ENCODE data around the gene CAMK1D. TPM values are rescaled to one million over a fixed set of nuclear protein-coding genes. Genes with fewer than 3 reads are reported as not detected.

Gene CAMK1D
- total RNA-seq, 1 experiment from 2014 or later: 6.0 TPM

DNA sequence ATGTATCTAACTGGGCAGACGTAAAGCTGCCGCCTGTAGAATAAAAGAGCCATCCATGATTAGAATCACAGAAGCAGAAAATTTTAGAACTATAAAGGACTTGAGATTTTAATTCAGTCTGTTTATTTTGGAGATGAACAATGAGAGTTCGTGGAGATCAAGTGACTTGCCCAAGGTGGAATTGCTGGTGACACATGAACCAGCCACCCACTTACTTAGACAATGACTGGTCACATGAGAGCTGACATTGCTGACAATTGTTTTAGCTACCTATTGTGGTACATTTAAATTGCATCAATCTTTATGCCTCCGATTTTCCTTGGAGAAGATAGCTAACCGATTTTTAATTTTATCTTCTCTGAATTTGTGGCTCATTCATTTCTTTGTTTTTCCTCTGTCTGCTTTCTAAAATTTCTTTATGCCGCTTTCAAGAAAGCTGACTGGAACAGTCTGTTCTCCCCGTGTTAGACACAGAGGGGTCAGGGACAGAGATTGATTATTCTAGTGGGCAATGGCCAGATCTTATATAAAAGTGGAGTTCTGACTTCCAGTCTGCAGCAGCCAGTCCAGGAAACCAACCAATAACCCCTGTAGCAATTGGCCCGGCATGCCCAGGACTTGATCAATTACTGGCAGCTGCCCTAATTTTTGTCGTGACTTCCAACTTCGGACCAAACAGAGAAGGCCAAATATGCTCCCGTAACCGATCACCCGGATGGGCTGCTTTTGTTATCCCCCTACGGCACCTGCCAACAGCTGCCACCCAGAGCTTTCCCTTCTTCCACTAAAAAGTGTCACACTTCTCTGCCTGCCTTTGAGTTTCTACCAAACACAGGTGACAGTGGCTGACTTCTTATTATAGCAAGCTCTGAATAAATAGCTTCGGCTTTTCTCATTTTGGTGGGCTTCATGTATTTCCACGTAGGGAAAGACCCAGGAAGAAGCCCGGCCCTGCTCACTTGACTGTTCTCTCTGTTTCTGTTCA, 241.6 kb downstream of the CAMK1D start:
- BruUV-seq (replicated peaks): no TSS peak
- intact Hi-C loops (cut with micrococcal nuclease; ENCODE audit: unreplicated experiment): no loop called here
- no peak overlapping the region for H3K4me2 ChIP-seq
- no peak overlapping the region for H2AFZ ChIP-seq
- H3K9me3 ChIP-seq (ENCODE audit: insufficient read depth, low read depth): no peaks in the 10 kb centered on the region
- H3K9me2 ChIP-seq (ENCODE audit: insufficient read depth): no peaks in the 10 kb centered on the region
- H3K4me1 ChIP-seq (replicated peaks; ENCODE audit: insufficient read depth): peaks cover 17% of the 10 kb centered on the region
- no peaks in the 10 kb centered on the region for H3K36me3 ChIP-seq (ENCODE audit: low read depth)
- H3K27ac ChIP-seq: no peak overlapping the region
- no peak overlapping the region for H3K4me3 ChIP-seq
- ChIA-PET POLR2A (ENCODE audit: unreplicated experiment) (no interaction called here), CTCF (no interaction called here)
- H3K79me2 ChIP-seq (ENCODE audit: low read depth): no peaks in the 10 kb centered on the region
- no peak for DNase-seq
- H3K27me3 ChIP-seq (ENCODE audit: insufficient read depth, low read depth): no peaks in the 10 kb centered on the region
- TF ChIP-seq, protein P1, sequence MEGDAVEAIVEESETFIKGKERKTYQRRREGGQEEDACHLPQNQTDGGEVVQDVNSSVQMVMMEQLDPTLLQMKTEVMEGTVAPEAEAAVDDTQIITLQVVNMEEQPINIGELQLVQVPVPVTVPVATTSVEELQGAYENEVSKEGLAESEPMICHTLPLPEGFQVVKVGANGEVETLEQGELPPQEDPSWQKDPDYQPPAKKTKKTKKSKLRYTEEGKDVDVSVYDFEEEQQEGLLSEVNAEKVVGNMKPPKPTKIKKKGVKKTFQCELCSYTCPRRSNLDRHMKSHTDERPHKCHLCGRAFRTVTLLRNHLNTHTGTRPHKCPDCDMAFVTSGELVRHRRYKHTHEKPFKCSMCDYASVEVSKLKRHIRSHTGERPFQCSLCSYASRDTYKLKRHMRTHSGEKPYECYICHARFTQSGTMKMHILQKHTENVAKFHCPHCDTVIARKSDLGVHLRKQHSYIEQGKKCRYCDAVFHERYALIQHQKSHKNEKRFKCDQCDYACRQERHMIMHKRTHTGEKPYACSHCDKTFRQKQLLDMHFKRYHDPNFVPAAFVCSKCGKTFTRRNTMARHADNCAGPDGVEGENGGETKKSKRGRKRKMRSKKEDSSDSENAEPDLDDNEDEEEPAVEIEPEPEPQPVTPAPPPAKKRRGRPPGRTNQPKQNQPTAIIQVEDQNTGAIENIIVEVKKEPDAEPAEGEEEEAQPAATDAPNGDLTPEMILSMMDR (conservative IDR thresholded peaks at IDR 0.05): no peak
- no peak for TF ChIP-seq EZH2 (IDR thresholded peaks at IDR 0.05; ENCODE audit: low read depth)
- peaks cover 16% of the 10 kb centered on the region; the same call in 1 of the 2 replicates for H3F3A ChIP-seq (ENCODE audit: insufficient read depth, low read depth)
- no peaks in the 10 kb centered on the region for H4K20me1 ChIP-seq (ENCODE audit: insufficient read depth)

DNA sequence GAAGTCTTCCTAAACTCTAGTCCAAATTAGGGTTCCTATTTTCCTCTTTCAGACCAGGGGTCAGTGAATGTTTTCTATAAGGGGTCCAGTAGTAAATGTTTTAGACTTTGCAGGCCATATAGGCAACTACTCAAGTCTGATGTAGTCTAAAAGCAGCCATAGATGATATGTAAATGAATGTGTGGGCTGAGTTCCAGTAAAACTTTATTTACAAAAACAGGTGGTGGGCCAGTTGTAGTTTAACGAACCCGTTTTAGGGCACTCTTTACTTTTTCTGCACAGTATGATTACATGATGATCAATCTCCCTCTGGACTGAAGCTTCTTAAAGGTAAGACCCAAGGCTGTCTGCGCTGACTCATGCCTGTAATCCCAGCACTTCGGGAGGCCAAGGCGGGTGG, 243.6 kb downstream of the CAMK1D start:
- Histone ChIP-seq H3K9me2 (ENCODE audit: insufficient read depth) (no peaks in the 10 kb centered on the region), H2AFZ (no peak overlapping the region), H3K9me3 (ENCODE audit: insufficient read depth, low read depth) (no peaks in the 10 kb centered on the region), H3K4me1 (replicated peaks; ENCODE audit: insufficient read depth) (peaks cover 6% of the 10 kb centered on the region; the same call in 1 of the 2 replicates), H3K27ac (no peak overlapping the region), H3K36me3 (ENCODE audit: low read depth) (no peaks in the 10 kb centered on the region), H3K79me2 (ENCODE audit: low read depth) (no peaks in the 10 kb centered on the region), H3K4me3 (no peak overlapping the region), H3K27me3 (ENCODE audit: insufficient read depth, low read depth) (no peaks in the 10 kb centered on the region), H3K4me2 (0 out of 2 replicates have a peak overlapping the region, but pooled peaks have one; percentile 4), H4K20me1 (ENCODE audit: insufficient read depth) (no peaks in the 10 kb centered on the region), H3F3A (ENCODE audit: insufficient read depth, low read depth) (peaks cover 6% of the 10 kb centered on the region; the same call in 1 of the 2 replicates)
- TF ChIP-seq, protein P1 (conservative IDR thresholded peaks at IDR 0.05): no peak
- no peak for TF ChIP-seq EZH2 (IDR thresholded peaks at IDR 0.05; ENCODE audit: low read depth)
- no peak for DNase-seq
- BruUV-seq (replicated peaks): no TSS peak
- intact Hi-C loops (cut with micrococcal nuclease; ENCODE audit: unreplicated experiment): no loop called here
- ChIA-PET POLR2A (ENCODE audit: unreplicated experiment) (no interaction called here), CTCF (no interaction called here)

DNA sequence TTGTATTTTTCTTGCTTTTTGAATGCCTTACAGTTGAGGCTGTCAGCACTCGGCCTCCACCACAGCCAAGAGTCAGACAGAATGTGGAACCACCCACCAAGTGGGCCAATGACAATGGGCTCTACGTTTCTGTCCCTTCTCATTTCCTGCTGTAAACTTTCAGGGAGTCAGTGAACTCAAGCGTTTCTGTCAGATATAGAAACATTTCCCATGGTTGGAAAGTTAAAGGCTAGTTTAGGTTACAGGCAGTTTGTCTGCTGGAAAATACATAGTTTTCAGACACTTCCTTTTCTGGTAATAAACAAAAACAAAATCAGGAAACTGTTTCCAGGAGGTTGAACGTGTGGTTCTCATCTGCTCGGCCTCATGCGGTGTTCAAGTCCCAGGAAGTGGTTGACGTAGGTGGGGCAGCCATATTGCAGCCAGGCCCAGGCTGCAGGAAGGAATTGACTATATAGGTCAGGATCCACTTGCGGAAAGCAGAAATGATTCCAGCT, 245.1 kb downstream of the CAMK1D start:
- Histone ChIP-seq H4K20me1 (ENCODE audit: insufficient read depth) (no peaks in the 10 kb centered on the region), H3K27me3 (ENCODE audit: insufficient read depth, low read depth) (no peaks in the 10 kb centered on the region), H3K4me3 (no peak overlapping the region), H3K9me3 (ENCODE audit: insufficient read depth, low read depth) (no peaks in the 10 kb centered on the region), H3K79me2 (ENCODE audit: low read depth) (no peaks in the 10 kb centered on the region), H3K4me2 (no peak overlapping the region), H3K36me3 (ENCODE audit: low read depth) (no peaks in the 10 kb centered on the region), H2AFZ (no peak overlapping the region), H3K27ac (no peak overlapping the region), H3K4me1 (replicated peaks; ENCODE audit: insufficient read depth) (peaks cover 6% of the 10 kb centered on the region; the same call in 1 of the 2 replicates), H3K9me2 (ENCODE audit: insufficient read depth) (no peaks in the 10 kb centered on the region), H3F3A (ENCODE audit: insufficient read depth, low read depth) (peaks cover 6% of the 10 kb centered on the region; the same call in 1 of the 2 replicates)
- TF ChIP-seq, protein P1 (conservative IDR thresholded peaks at IDR 0.05): no peak
- no peak for TF ChIP-seq EZH2 (IDR thresholded peaks at IDR 0.05; ENCODE audit: low read depth)
- CTCF ChIA-PET: interaction anchor here (0.6 kb wide), 1 partner anchor 9 kb away, joined by 3 read pairs; no protein-coding TSS in a partner anchor
- intact Hi-C loops (cut with micrococcal nuclease; ENCODE audit: unreplicated experiment): no loop called here
- DNase-seq: no peak
- POLR2A ChIA-PET (ENCODE audit: unreplicated experiment): no interaction called here
- BruUV-seq (replicated peaks): no TSS peak

Measured in PC-9 (cell line).